H1 (cell line): ENCODE measurements around the gene ZNF202. TPM values are rescaled to one million over a fixed set of nuclear protein-coding genes. Genes with fewer than 3 reads are reported as not detected.
A peak's percentile ranks its signal among the peaks of the same experiment; 100 is the strongest.

Experiments
- CTCF ChIA-PET: fragments of 300-600 bp; sonication (Branson Sonifier 250); formaldehyde crosslinking; loops from one replicate; lab custom pipeline; 2021; ENCODE audit not compliant: partially characterized antibody; lab: Charles Lee
- POLR2A ChIA-PET: fragments of 300-600 bp; sonication (Branson Sonifier 250); formaldehyde crosslinking; loops from one replicate; lab custom pipeline; 2021; ENCODE audit warnings: inconsistent platforms; ENCODE audit not compliant: partially characterized antibody; lab: Charles Lee
- DNase-seq, 2 experiments: peaks; one replicate each; pipeline versions ENCODE4 v3.0.0 to v3.0.0-alpha.2; 2010 to 2022; ENCODE audit warnings: low spot score in 2 of 2, low read depth in 1 of 2, mixed read lengths in 1 of 2
- FAIRE-seq: peaks from 2 replicates; lab custom pipeline; 2011; peaks lifted over from hg19 to GRCh38; lab: Jason Lieb, UNC
- H2AFZ ChIP-seq: 2 replicates; pipeline ENCODE4 v1.8.1; 2012; ENCODE audit warnings: low read length, inconsistent platforms
- H2AK5ac ChIP-seq: 2 replicates; pipeline ENCODE4 v1.6.1; 2013; ENCODE audit warnings: low read depth, low read length
- H2BK120ac ChIP-seq: replicated peaks from 2 replicates; pipeline ENCODE3; 2013; ENCODE audit warnings: low read depth, low read length, inconsistent platforms
- H2BK12ac ChIP-seq: 2 replicates; pipeline ENCODE4 v1.6.1; 2013; ENCODE audit warnings: low read depth, low read length
- H2BK15ac ChIP-seq: 2 replicates; pipeline ENCODE4 v1.6.1; 2013; ENCODE audit warnings: low read length
- H2BK20ac ChIP-seq: 2 replicates; pipeline ENCODE4 v1.6.1; 2013; ENCODE audit warnings: low read length
- H2BK5ac ChIP-seq: 2 replicates; pipeline ENCODE4 v1.6.1; 2013; ENCODE audit warnings: low read depth, low read length
- H3K14ac ChIP-seq: 2 replicates; pipeline ENCODE4 v1.6.1; 2013; ENCODE audit warnings: inconsistent platforms; ENCODE audit not compliant: insufficient read length
- H3K18ac ChIP-seq: 2 replicates; pipeline ENCODE4 v1.6.1; 2013; ENCODE audit warnings: low read length; ENCODE audit errors: extremely low read depth
- H3K23ac ChIP-seq: 2 replicates; pipeline ENCODE4 v1.6.1; 2013; ENCODE audit warnings: inconsistent platforms; ENCODE audit not compliant: insufficient read length
- H3K23me2 ChIP-seq: 2 replicates; pipeline ENCODE4 v1.6.1; 2013; ENCODE audit warnings: low read depth, low read length
- H3K27ac ChIP-seq: 2 replicates; pipeline ENCODE4 v1.6.1; 2011; ENCODE audit warnings: low read depth, low read length, inconsistent platforms
- H3K27me3 ChIP-seq, 4 experiments: replicated peaks in 1 of 4; 1 replicate in 1 of 4; 2 replicates in 3 of 4; pipeline versions ENCODE4 v1.6.1 to v1.8.1; 2011 to 2013; ENCODE audit warnings: low read length in 3 of 4, mild to moderate bottlenecking in 3 of 4, inconsistent platforms in 2 of 4, mixed read lengths in 2 of 4, moderate library complexity in 1 of 4; ENCODE audit not compliant: control insufficient read depth in 3 of 4, insufficient read depth in 3 of 4; ENCODE audit errors: extremely low read depth in 1 of 4
- H3K36me3 ChIP-seq, 4 experiments: 2 replicates each; pipeline versions ENCODE4 v1.6.1 to v1.8.1; 2011 to 2013; ENCODE audit warnings: mild to moderate bottlenecking in 4 of 4, low read length in 3 of 4, moderate library complexity in 2 of 4, control low read depth in 1 of 4, inconsistent platforms in 1 of 4; ENCODE audit not compliant: insufficient read depth in 4 of 4, control insufficient read depth in 2 of 4
- H3K4ac ChIP-seq: replicated peaks from 2 replicates; pipeline ENCODE3; 2013; ENCODE audit warnings: low read length, low read depth, mixed read lengths, inconsistent platforms; ENCODE audit not compliant: insufficient read length
- H3K4me1 ChIP-seq, 4 experiments: replicated peaks in 1 of 4; 1 replicate in 1 of 4; 2 replicates in 3 of 4; pipeline versions ENCODE4 v1.6.1 to v1.8.1; 2011 to 2013; ENCODE audit warnings: low read length in 3 of 4, inconsistent platforms in 2 of 4, mixed read lengths in 1 of 4; ENCODE audit not compliant: insufficient read depth in 4 of 4, control insufficient read depth in 3 of 4
- H3K4me2 ChIP-seq, 2 experiments: 2 replicates each; pipeline versions ENCODE4 v1.6.1 to v1.8.1; 2011 to 2013; ENCODE audit warnings: low read depth in 2 of 2, low read length in 2 of 2, control low read depth in 1 of 2, inconsistent platforms in 1 of 2, mild to moderate bottlenecking in 1 of 2; ENCODE audit not compliant: insufficient read depth in 1 of 2
- H3K4me3 ChIP-seq, 4 experiments: fragments of 200-600, 300-600 bp in 1 of 4; sonication (generic), shearing (Covaris generic), sonication (Bioruptor Twin) in 1 of 4; 2 replicates each; pipeline versions ENCODE4 v1.5.1 to v1.8.1; 2011 to 2016; ENCODE audit warnings: low read length in 4 of 4, low read depth in 3 of 4, control low read depth in 2 of 4, inconsistent platforms in 2 of 4, mild to moderate bottlenecking in 2 of 4, mixed read lengths in 1 of 4, moderate library complexity in 1 of 4; ENCODE audit not compliant: insufficient read depth in 2 of 4; ENCODE audit errors: extremely low read depth in 1 of 4
- H3K56ac ChIP-seq: replicated peaks from 2 replicates; pipeline ENCODE3; 2013; ENCODE audit warnings: low read depth, mild to moderate bottlenecking, mixed read lengths, low read length, inconsistent platforms; ENCODE audit not compliant: insufficient read length
- H3K79me1 ChIP-seq: 2 replicates; pipeline ENCODE4 v1.6.1; 2013; ENCODE audit warnings: low read depth, low read length, control low read depth
- H3K79me2 ChIP-seq, 2 experiments: 2 replicates each; pipeline versions ENCODE4 v1.6.1 to v1.8.1; 2012 to 2013; ENCODE audit warnings: low read length in 2 of 2, mild to moderate bottlenecking in 2 of 2, inconsistent platforms in 1 of 2; ENCODE audit not compliant: insufficient read depth in 2 of 2, control insufficient read depth in 1 of 2
- H3K9ac ChIP-seq, 4 experiments: replicated peaks in 1 of 4; 1 replicate in 1 of 4; 2 replicates in 3 of 4; pipeline versions ENCODE4 v1.6.1 to v1.8.1; 2011 to 2013; ENCODE audit warnings: low read depth in 3 of 4, low read length in 3 of 4, control low read depth in 2 of 4, mild to moderate bottlenecking in 2 of 4, moderate library complexity in 2 of 4, inconsistent platforms in 1 of 4; ENCODE audit errors: extremely low read depth in 1 of 4
- H3K9me3 ChIP-seq, 2 experiments: 2 replicates each; pipeline versions ENCODE4 v1.6.1 to v1.8.1; 2012 to 2013; ENCODE audit warnings: mild to moderate bottlenecking in 2 of 2, moderate library complexity in 2 of 2, control low read depth in 1 of 2, inconsistent platforms in 1 of 2, low read depth in 1 of 2, low read length in 1 of 2, mixed read lengths in 1 of 2; ENCODE audit not compliant: insufficient read depth in 2 of 2
- H4K20me1 ChIP-seq, 2 experiments: replicated peaks in 1 of 2; 2 replicates each; pipeline versions ENCODE3 to v1.8.1; 2011 to 2013; ENCODE audit warnings: inconsistent platforms in 2 of 2, low read length in 2 of 2, mild to moderate bottlenecking in 1 of 2; ENCODE audit not compliant: insufficient read depth in 2 of 2, control insufficient read depth in 1 of 2
- H4K5ac ChIP-seq: 2 replicates; pipeline ENCODE4 v1.6.1; 2013; ENCODE audit warnings: low read length, low read depth, mixed read lengths, inconsistent platforms; ENCODE audit not compliant: insufficient read length
- H4K8ac ChIP-seq: 2 replicates; pipeline ENCODE4 v1.8.0; 2013; ENCODE audit warnings: mild to moderate bottlenecking, moderate library complexity, low read length, inconsistent platforms; ENCODE audit not compliant: insufficient read depth; ENCODE audit errors: extremely low read depth
- H4K91ac ChIP-seq: replicated peaks from 2 replicates; pipeline ENCODE3; 2013; ENCODE audit warnings: low read length, mixed read lengths, inconsistent platforms; ENCODE audit not compliant: insufficient read length
- BACH1 ChIP-seq: IDR thresholded peaks from 2 replicates; pipeline ENCODE4 v1.6.1; 2012; ENCODE audit warnings: low read length, improper control_type of control experiment
- GTF2F1 ChIP-seq: IDR thresholded peaks from 2 replicates; pipeline ENCODE4 v1.6.1; 2012; ENCODE audit warnings: low read depth, low read length, improper control_type of control experiment, borderline replicate concordance
- KDM4A ChIP-seq: IDR thresholded peaks from one replicate; pipeline ENCODE4 v1.7.1; 2012; ENCODE audit warnings: low read depth, mild to moderate bottlenecking, moderate library complexity, low read length, inconsistent platforms; ENCODE audit not compliant: severe bottlenecking
- MAFK ChIP-seq: IDR thresholded peaks from 2 replicates; pipeline ENCODE4 v1.6.1; 2012; ENCODE audit warnings: low read depth, mild to moderate bottlenecking, improper control_type of control experiment, low read length
- MAX ChIP-seq: IDR thresholded peaks from 2 replicates; pipeline ENCODE4 v1.6.1; 2012; ENCODE audit warnings: inconsistent platforms
- NRF1 ChIP-seq: IDR thresholded peaks from 2 replicates; pipeline ENCODE4 v1.6.1; 2011; ENCODE audit warnings: mild to moderate bottlenecking, low read depth, low read length, improper control_type of control experiment
- POLR2AphosphoS5 ChIP-seq: IDR thresholded peaks from 2 replicates; pipeline ENCODE4 v1.6.1; 2011; ENCODE audit warnings: low read depth, low read length
- RBBP5 ChIP-seq: IDR thresholded peaks from 2 replicates; pipeline ENCODE4 v1.7.1; 2012; ENCODE audit warnings: low read depth, mild to moderate bottlenecking, inconsistent platforms, low read length, moderate library complexity, borderline replicate concordance
- SP1 ChIP-seq: IDR thresholded peaks from 2 replicates; pipeline ENCODE4 v1.6.1; 2011; ENCODE audit warnings: low read depth, low read length
- SUZ12 ChIP-seq: fragments of 200-600 bp; sonication (generic); IDR thresholded peaks from 2 replicates; pipeline ENCODE4 v1.6.1; 2012; ENCODE audit warnings: mild to moderate bottlenecking, inconsistent platforms, low read length, moderate library complexity, mixed read lengths
- ZNF274 ChIP-seq: IDR thresholded peaks from 2 replicates; pipeline ENCODE4 v1.7.0; 2012; ENCODE audit warnings: low read length, borderline replicate concordance; ENCODE audit errors: extremely low read depth
- WGBS, 2 experiments: shearing (Covaris generic) in 1 of 2; methylation state at CpG; one replicate each; pipeline versions ENCODE4 v1.1.6 to v1.1.7; 2013 to 2015; ENCODE audit warnings: low lambda C conversion rate in 2 of 2, mixed read lengths in 2 of 2, inconsistent platforms in 1 of 2, low coverage in 1 of 2, missing lambda C conversion rate in 1 of 2; ENCODE audit not compliant: insufficient replicate concordance in 2 of 2, insufficient coverage in 1 of 2, insufficient read length in 1 of 2; ENCODE audit errors: extremely low coverage in 1 of 2, missing lambda C conversion rate in 1 of 2; 5-methylcytosine and 5-hydroxymethylcytosine counted together
- polyA plus RNA-seq, 7 experiments: library from polyadenylated mRNA; depleted of rRNA in 3 of 7; stranded (reverse) in 5 of 7; unstranded in 2 of 7; fragments of >200 nt in 5 of 7; fragments of 200-250 nt in 2 of 7; gene quantifications; 1 replicate in 5 of 7; 2 replicates in 1 of 7; 4 replicates in 1 of 7; pipeline versions ENCODE4 v1.2.1 to v1.2.3, GENCODE V29; 2011 to 2013; ENCODE audit warnings: missing spikeins in 2 of 7, mixed read lengths in 2 of 7
- total RNA-seq: library from RNA; stranded (reverse); fragmentation: NEBNext Ultra II Directional; extraction: Animal tissue kit (Norgen Biotek cat#: 25700); gene quantifications from 2 replicates; pipeline ENCODE4 v1.2.1, GENCODE V29; 2021

ZNF202 gene
- total and polyA plus RNA-seq, 2 of the 8 experiments (the other 6 are each of a cell fraction or from before 2014, with no cell fraction given): 14.1 to 33.9 TPM

DNA sequence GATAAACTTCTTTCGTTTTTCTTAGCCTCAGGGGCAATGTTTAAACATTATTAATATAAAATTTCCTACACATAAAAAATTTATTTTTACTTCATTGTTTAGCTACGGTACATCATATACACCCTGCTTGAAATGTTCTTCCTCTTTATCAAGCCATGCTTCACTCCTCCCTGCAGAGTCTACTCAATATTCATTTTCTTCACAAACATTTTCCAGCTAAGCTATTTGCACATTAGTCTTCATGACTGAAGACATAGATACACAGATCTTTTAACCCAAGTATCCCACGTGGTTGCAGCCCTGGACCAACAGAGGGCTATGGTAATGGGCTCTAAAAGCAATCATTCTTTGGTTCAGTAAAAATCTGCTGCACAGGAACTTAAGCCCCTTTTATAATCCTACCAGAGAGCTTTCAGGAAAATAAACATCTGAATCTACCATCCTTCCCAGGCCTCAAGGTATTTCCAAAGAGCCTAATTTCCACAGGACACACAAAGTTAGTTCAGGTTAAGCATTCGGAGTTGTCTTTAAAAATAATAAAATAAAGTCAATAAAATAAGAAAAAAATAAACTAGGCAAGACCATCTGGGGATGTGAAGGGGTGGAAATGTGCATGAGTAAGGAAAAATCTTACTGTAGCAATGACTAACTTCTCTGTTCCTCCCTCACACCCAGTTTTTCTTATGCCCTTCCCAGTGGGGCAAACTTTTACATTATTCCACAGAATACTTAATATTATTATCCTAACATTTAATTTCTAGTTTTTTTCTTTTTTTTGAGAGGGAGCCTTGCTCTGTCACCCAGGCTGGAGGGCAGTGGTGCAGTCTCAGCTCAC, 34.5 kb upstream of the ZNF202 start:
- WGBS, 2 experiments: 11% methylated on average over 4 of the region's 4 CpGs; no CpG with 5 or more reads in 1 of the 2 experiments
- peak; percentile 68; the same call in 1 of the 2 replicates for TF ChIP-seq MAFK
- no peak for TF ChIP-seq SP1
- TF ChIP-seq BACH1: no peak
- no peak for TF ChIP-seq KDM4A
- TF ChIP-seq NRF1: no peak
- TF ChIP-seq ZNF274: no peak
- TF ChIP-seq GTF2F1: no peak
- TF ChIP-seq RBBP5: no peak
- peak; percentile 17; the same call in 1 of the 2 replicates for TF ChIP-seq MAX
- TF ChIP-seq SUZ12: no peak
- no peak for TF ChIP-seq POLR2AphosphoS5

More for the DNA sequence above, 34.5 kb upstream of the ZNF202 start:
- H3K4me2 ChIP-seq: peak overlapping the region; percentile 19 to 32; a peak in 3 of 4 replicates
- H3K4me1 ChIP-seq: peaks cover 0 to 33% (median 14%) of the 10 kb centered on the region in 4 experiments
- H3K9ac ChIP-seq: no peak overlapping the region; a peak in 1 of 7 replicates
- H3K4ac ChIP-seq: peak overlapping the region; percentile 57
- FAIRE-seq (no peak), DNase-seq (no peak)
- peak overlapping the region; percentile 97 for H4K91ac ChIP-seq
- no peak overlapping the region for H3K23ac ChIP-seq
- no peaks in the 10 kb centered on the region for H3K79me2 ChIP-seq
- no peak overlapping the region for H2AK5ac ChIP-seq
- no peak overlapping the region for H2BK15ac ChIP-seq
- ChIA-PET POLR2A (interaction anchor here (0.7 to 2.3 kb wide), 5 partner anchors 26 to 126 kb away, joined by 3 to 11 read pairs (median 3); partner anchors contain the start of gene ZNF202), CTCF (interaction anchor here (0.6 to 1.3 kb wide), 7 partner anchors 8 to 293 kb away, joined by 3 to 5 read pairs (median 3); no protein-coding TSS in a partner anchor)
- H3K9me3 ChIP-seq: no peaks in the 10 kb centered on the region
- H2BK20ac ChIP-seq: peak overlapping the region; percentile 94; the same call in 1 of the 2 replicates
- H2BK5ac ChIP-seq: peak overlapping the region; percentile 95; the same call in 1 of the 2 replicates
- H4K20me1 ChIP-seq: no peaks in the 10 kb centered on the region
- no peak overlapping the region for H2AFZ ChIP-seq
- 0 out of 2 replicates have a peak overlapping the region, but pooled peaks have one; percentile 11 for H2BK12ac ChIP-seq
- no peak overlapping the region for H4K8ac ChIP-seq
- peak overlapping the region; percentile 97 for H4K5ac ChIP-seq
- peak overlapping the region; percentile 93 for H3K56ac ChIP-seq
- no peaks in the 10 kb centered on the region for H3K27me3 ChIP-seq
- H3K4me3 ChIP-seq: peak overlapping the region in 1 of 4 experiments; percentile 27; a peak in 1 of 8 replicates
- H3K18ac ChIP-seq: peak overlapping the region; percentile 86
- no peaks in the 10 kb centered on the region for H3K79me1 ChIP-seq
- no peaks in the 10 kb centered on the region; the same call in 1 of the 2 replicates for H3K23me2 ChIP-seq
- H2BK120ac ChIP-seq: peak overlapping the region; percentile 99
- H3K36me3 ChIP-seq: no peaks in the 10 kb centered on the region
- H3K14ac ChIP-seq: no peak overlapping the region
- H3K27ac ChIP-seq: peak overlapping the region; percentile 30; the same call in 1 of the 2 replicates
